K562 (cell line): ENCODE measurements around the gene PLCB1. TPM values are rescaled to one million over a fixed set of nuclear protein-coding genes. Genes with fewer than 3 reads are reported as not detected.

ENCODE experiments used
- ATAC-seq: fragments of 200-7000 bp; cut with Tn5 transposase; 3 replicates; pipeline ENCODE4 v1.9.1; 2020; ENCODE audit warnings: moderate library complexity
- BruUV-seq: library from RNA; stranded (reverse); fragments of 400-500 nt; replicated peaks from 2 replicates; lab custom pipeline; 2021; lab: Mats Ljungman, UMichigan
- CTCF ChIA-PET: fragments of 300-600 bp; formaldehyde crosslinking; extraction: SDS; loops from one replicate; lab custom pipeline; 2021; ENCODE audit warnings: low intra/inter-chr PET ratio; lab: Yijun Ruan, JAX
- POLR2A ChIA-PET: fragments of 300-600, 350-650 bp; sonication (Branson Sonifier 250); formaldehyde crosslinking; extraction: SDS; loops from one replicate; lab custom pipeline; 2021; ENCODE audit warnings: antibody characterized with exemption, inconsistent platforms; lab: Yijun Ruan, JAX
- DNase-seq, 4 experiments: peaks; one replicate each; pipeline versions ENCODE4 v3.0.0 to v3.0.0-alpha.2; 2011 to 2018; ENCODE audit warnings: low spot score in 3 of 4, mixed read lengths in 3 of 4; ENCODE audit errors: extremely low read depth in 1 of 4
- FAIRE-seq: peaks from 2 replicates; lab custom pipeline; 2011; peaks lifted over from hg19 to GRCh38; lab: Jason Lieb, UNC
- H2AFZ ChIP-seq: 2 replicates; pipeline ENCODE4 v1.6.0; 2011; ENCODE audit warnings: low read depth, low read length, control low read depth, inconsistent platforms
- H3K27ac ChIP-seq: fragments of 200-600 bp; 3 replicates; pipeline ENCODE4 v1.8.0; 2011; ENCODE audit warnings: low read depth, mild to moderate bottlenecking, control low read depth, inconsistent platforms, low read length, moderate library complexity, mixed read lengths; ENCODE audit errors: extremely low read depth
- H3K27me3 ChIP-seq, 2 experiments: fragments of 300-600 bp in 1 of 2; 2 replicates in 1 of 2; 3 replicates in 1 of 2; pipeline versions ENCODE4 v1.6.0 to v1.8.0; 2011; ENCODE audit warnings: inconsistent platforms in 2 of 2, low read length in 2 of 2, mild to moderate bottlenecking in 1 of 2, mixed read lengths in 1 of 2, moderate library complexity in 1 of 2; ENCODE audit not compliant: control insufficient read depth in 2 of 2, insufficient read depth in 2 of 2
- H3K36me3 ChIP-seq: fragments of 300-600 bp; 3 replicates; pipeline ENCODE4 v1.8.0; 2011; ENCODE audit warnings: mild to moderate bottlenecking, low read length, inconsistent platforms; ENCODE audit not compliant: control insufficient read depth, insufficient read depth
- H3K4me1 ChIP-seq, 2 experiments: fragments of 200-600 bp in 1 of 2; replicated peaks in 1 of 2; 2 replicates in 1 of 2; 3 replicates in 1 of 2; pipeline versions ENCODE4 v1.5.1 to v1.8.0; 2011; ENCODE audit warnings: inconsistent platforms in 2 of 2, low read length in 2 of 2, mild to moderate bottlenecking in 1 of 2, mixed read lengths in 1 of 2, moderate library complexity in 1 of 2; ENCODE audit not compliant: control insufficient read depth in 2 of 2, insufficient read depth in 2 of 2
- H3K4me2 ChIP-seq: 2 replicates; pipeline ENCODE4 v1.6.1; 2011; ENCODE audit warnings: low read length, control low read depth, inconsistent platforms, mixed read lengths; ENCODE audit not compliant: insufficient read depth
- H3K4me3 ChIP-seq: fragments of 200-600 bp; sonication (generic), shearing (Covaris generic); 2 replicates; pipeline ENCODE4 v1.5.1; 2016; ENCODE audit warnings: control low read depth, inconsistent platforms
- H3K79me2 ChIP-seq: fragments of 200-600 bp; 3 replicates; pipeline ENCODE4 v1.8.0; 2011; ENCODE audit warnings: low read length, inconsistent platforms; ENCODE audit not compliant: control insufficient read depth, insufficient read depth
- H3K9ac ChIP-seq, 2 experiments: 2 replicates each; pipeline versions ENCODE4 v1.6.0 to v1.6.1; 2011; ENCODE audit warnings: low read depth in 2 of 2, low read length in 2 of 2, control low read depth in 1 of 2, inconsistent platforms in 1 of 2, mild to moderate bottlenecking in 1 of 2, mixed read lengths in 1 of 2; ENCODE audit not compliant: insufficient read depth in 1 of 2
- H3K9me1 ChIP-seq: one replicate; pipeline ENCODE4 v1.6.0; 2011; ENCODE audit warnings: inconsistent platforms, mild to moderate bottlenecking, low read length, moderate library complexity; ENCODE audit not compliant: control insufficient read depth, insufficient read depth
- H3K9me3 ChIP-seq: replicated peaks from 2 replicates; pipeline ENCODE4 v1.5.1; 2011; ENCODE audit warnings: low read depth, low read length, inconsistent platforms; ENCODE audit not compliant: control insufficient read depth, insufficient read depth
- H4K20me1 ChIP-seq: replicated peaks from 2 replicates; pipeline ENCODE4 v1.6.1; 2011; ENCODE audit warnings: low read length, inconsistent platforms, mixed read lengths; ENCODE audit not compliant: control insufficient read depth, insufficient read depth
- GATA2 ChIP-seq: sonication (generic); formaldehyde crosslinking; IDR thresholded peaks from 2 replicates; pipeline ENCODE4 v1.4.0; 2020; ENCODE audit warnings: mild to moderate bottlenecking, missing genetic modification reagents
- GTF2F1 ChIP-seq: IDR thresholded peaks from 2 replicates; pipeline ENCODE4 v1.6.1; 2011; ENCODE audit warnings: low read depth, low read length, improper control_type of control experiment
- HOXB6 ChIP-seq: fragments of 250-450 bp; sonication (Bioruptor Pico); IDR thresholded peaks from 2 replicates; pipeline ENCODE4 v1.5.1; 2022; ENCODE audit warnings: mild to moderate bottlenecking, borderline replicate concordance
- ZNF583 ChIP-seq: fragments of 250-450 bp; sonication (Bioruptor Pico); IDR thresholded peaks from 2 replicates; pipeline ENCODE4 v1.4.0; 2020
- whole genome bisulfite sequencing: fragments of 100-300 bp; shearing (Covaris generic); methylation state at CpG from one replicate; pipeline ENCODE4 v1.1.6; 2016; ENCODE audit warnings: low coverage, mixed read lengths; ENCODE audit not compliant: insufficient coverage; ENCODE audit errors: missing lambda C conversion rate; 5-methylcytosine and 5-hydroxymethylcytosine counted together
- in situ Hi-C: fragments of 300-500 bp; cut with MboI; formaldehyde crosslinking; loops from 4 replicates; pipeline ENCODE4 v1.15.0; 2018; ENCODE audit warnings: inconsistent platforms, mixed read lengths
- intact Hi-C: fragments of 100-400 bp; cut with micrococcal nuclease; formaldehyde crosslinking; loops from 2 replicates; pipeline ENCODE4 v1.14.2; 2022
- polyA plus RNA-seq, 8 experiments: library from polyadenylated mRNA; depleted of rRNA in 4 of 8; stranded (reverse) in 5 of 8; unstranded in 3 of 8; fragments of >200 nt; fragmentation: Nextera tagmentation in 2 of 8; fragmentation: Illumina TruSeq in 1 of 8; extraction: Ambion mirVana in 2 of 8; extraction: Trizol in 1 of 8; gene quantifications; 2 replicates each; pipeline versions ENCODE4 v1.2.1 to v1.2.3, GENCODE V29; 2011 to 2014; ENCODE audit warnings: inconsistent platforms in 1 of 8, missing spikeins in 1 of 8
- total RNA-seq, 7 experiments: library from RNA; depleted of rRNA in 6 of 7; stranded (reverse); fragments of >200 nt in 6 of 7; fragmentation: Illumina TruSeq in 2 of 7; extraction: Trizol in 2 of 7; gene quantifications; 2 replicates each; pipeline versions ENCODE4 v1.2.1 to v1.2.3, GENCODE V29; 2011 to 2021; ENCODE audit warnings: low replicate concordance in 1 of 7
- TF ChIP-seq, protein P1 (sequence below): fragments of 250-450 bp; sonication (Bioruptor Pico); IDR thresholded peaks from 2 replicates; pipeline ENCODE4 v1.8.0; 2021; ENCODE audit warnings: moderate library complexity, mild to moderate bottlenecking, inconsistent platforms

Gene PLCB1
- total and polyA plus RNA-seq, 9 of the 15 experiments (the other 6 are each of a cell fraction or from before 2014, with no cell fraction given): 0.34 to 3.1 (median 1.3) TPM

DNA sequence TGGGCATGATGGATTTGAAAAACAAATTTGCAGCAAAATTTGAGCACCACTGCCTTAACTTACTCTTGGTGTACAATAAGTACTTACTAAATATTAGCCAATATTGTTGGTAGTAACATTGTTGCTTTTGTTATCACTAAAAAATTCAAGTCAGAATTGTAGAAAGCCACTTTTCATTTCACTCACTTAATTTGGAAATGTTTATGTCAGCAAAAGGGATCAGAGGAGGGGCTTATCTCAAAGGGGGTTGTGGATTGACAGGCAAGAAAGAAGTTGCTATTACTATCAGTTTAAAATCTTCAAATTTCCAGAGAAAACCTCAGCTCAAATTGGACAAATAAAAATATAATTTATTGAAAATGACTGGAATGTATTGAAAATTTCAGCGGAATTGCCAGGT, 241.5 kb downstream of the PLCB1 start:
- DNase-seq (no peak), ATAC-seq (no peak), FAIRE-seq (no peak)
- H3K4me2 ChIP-seq: no peak overlapping the region
- no peaks in the 10 kb centered on the region for H3K9me1 ChIP-seq
- in situ Hi-C loops (no loop called here), intact Hi-C loops (no loop called here)
- no peaks in the 10 kb centered on the region for H3K9me3 ChIP-seq
- no TSS peak for BruUV-seq
- no peak overlapping the region for H2AFZ ChIP-seq
- H3K36me3 ChIP-seq: no peaks in the 10 kb centered on the region
- no peak overlapping the region for H3K9ac ChIP-seq
- no peaks in the 10 kb centered on the region for H3K27me3 ChIP-seq
- H3K4me1 ChIP-seq: no peaks in the 10 kb centered on the region
- ChIA-PET CTCF (no interaction called here), POLR2A (no interaction called here)
- TF ChIP-seq HOXB6 (CRISPR knock-in tag) (no peak), GTF2F1 (no peak), GATA2 (CRISPR knock-in tag) (no peak), ZNF583 (CRISPR knock-in tag) (no peak)
- TF ChIP-seq, protein P1, sequence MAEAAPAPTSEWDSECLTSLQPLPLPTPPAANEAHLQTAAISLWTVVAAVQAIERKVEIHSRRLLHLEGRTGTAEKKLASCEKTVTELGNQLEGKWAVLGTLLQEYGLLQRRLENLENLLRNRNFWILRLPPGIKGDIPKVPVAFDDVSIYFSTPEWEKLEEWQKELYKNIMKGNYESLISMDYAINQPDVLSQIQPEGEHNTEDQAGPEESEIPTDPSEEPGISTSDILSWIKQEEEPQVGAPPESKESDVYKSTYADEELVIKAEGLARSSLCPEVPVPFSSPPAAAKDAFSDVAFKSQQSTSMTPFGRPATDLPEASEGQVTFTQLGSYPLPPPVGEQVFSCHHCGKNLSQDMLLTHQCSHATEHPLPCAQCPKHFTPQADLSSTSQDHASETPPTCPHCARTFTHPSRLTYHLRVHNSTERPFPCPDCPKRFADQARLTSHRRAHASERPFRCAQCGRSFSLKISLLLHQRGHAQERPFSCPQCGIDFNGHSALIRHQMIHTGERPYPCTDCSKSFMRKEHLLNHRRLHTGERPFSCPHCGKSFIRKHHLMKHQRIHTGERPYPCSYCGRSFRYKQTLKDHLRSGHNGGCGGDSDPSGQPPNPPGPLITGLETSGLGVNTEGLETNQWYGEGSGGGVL (CRISPR knock-in tag): no peak
- no peak overlapping the region for H3K4me3 ChIP-seq
- H4K20me1 ChIP-seq: no peaks in the 10 kb centered on the region
- 0% methylated on average over 1 of the region's 1 CpG for WGBS
- no peaks in the 10 kb centered on the region for H3K79me2 ChIP-seq
- no peak overlapping the region for H3K27ac ChIP-seq
